ENCODE data around the gene PRRC1.
"Not testable (repeated sequence)": the region's sequence is repeated elsewhere in the genome, so short reads cannot be mapped to it uniquely, and the experiment has no call there.

Gene PRRC1

GRCh38 chr5:127536687-127537086 lies 19.2 kb downstream of the PRRC1 start:
- CTCF ChIA-PET: interaction anchor here (0.5 to 1.0 kb wide), 6 partner anchors 30 to 851 kb away, joined by 3 to 4 read pairs (median 3); no protein-coding TSS in a partner anchor
- no peak for DNase-seq (ENCODE audit: low spot score)
- POLR2A ChIA-PET (ENCODE audit: low non-redundant PET): no interaction called here

GRCh38 chr5:127540553-127540952 lies 23.1 kb downstream of the PRRC1 start:
- CTCF ChIA-PET; DNase-seq (ENCODE audit: low spot score); H3K27ac ChIP-seq; POLR2A ChIA-PET (ENCODE audit: low non-redundant PET): not testable (repeated sequence)

More at GRCh38 chr5:127536687-127537086, 19.2 kb downstream of the PRRC1 start:
- H3K27ac ChIP-seq: no peak overlapping the region
- peak; percentile 60 for TF ChIP-seq CTCF (conservative IDR thresholded peaks at IDR 0.05; ENCODE audit: low read depth)

GRCh38 chr5:127545249-127545648 lies 27.8 kb downstream of the PRRC1 start:
- H3K27ac ChIP-seq; POLR2A ChIA-PET (ENCODE audit: low non-redundant PET); CTCF ChIA-PET; DNase-seq (ENCODE audit: low spot score): not testable (repeated sequence)

GRCh38 chr5:127549551-127549950 lies 32.1 kb downstream of the PRRC1 start:
- CTCF ChIA-PET: no interaction called here
- no peak for DNase-seq (ENCODE audit: low spot score)
- POLR2A ChIA-PET (ENCODE audit: low non-redundant PET): no interaction called here
- H3K27ac ChIP-seq: no peak overlapping the region
- TF ChIP-seq CTCF (conservative IDR thresholded peaks at IDR 0.05; ENCODE audit: low read depth): no peak

GRCh38 chr5:127550652-127551409 lies 33.4 kb downstream of the PRRC1 start:
- no peak overlapping the region for H3K27ac ChIP-seq
- ChIA-PET POLR2A (ENCODE audit: low non-redundant PET) (no interaction called here), CTCF (interaction anchor here (1.1 kb wide), 1 partner anchor 13 kb away, joined by 4 read pairs; no protein-coding TSS in a partner anchor)
- TF ChIP-seq CTCF (conservative IDR thresholded peaks at IDR 0.05; ENCODE audit: low read depth): no peak
- DNase-seq (ENCODE audit: low spot score): no peak

- CTCF ChIA-PET: interaction anchor here (1.1 kb wide), 1 partner anchor 12 kb away, joined by 4 read pairs; no protein-coding TSS in a partner anchor
- TF ChIP-seq CTCF (conservative IDR thresholded peaks at IDR 0.05; ENCODE audit: low read depth): no peak
Measured at GRCh38 chr5:127551410-127552041, 34.1 kb downstream of the PRRC1 start.

GRCh38 chr5:127555826-127556225 lies 38.4 kb downstream of the PRRC1 start:
- DNase-seq (ENCODE audit: low spot score): no peak
- ChIA-PET POLR2A (ENCODE audit: low non-redundant PET) (no interaction called here), CTCF (interaction anchor here (0.6 kb wide), 1 partner anchor 8 kb away, joined by 10 read pairs; no protein-coding TSS in a partner anchor)
- no peak overlapping the region for H3K27ac ChIP-seq
- no peak for TF ChIP-seq CTCF (conservative IDR thresholded peaks at IDR 0.05; ENCODE audit: low read depth)

More at GRCh38 chr5:127551410-127552041, 34.1 kb downstream of the PRRC1 start:
- H3K27ac ChIP-seq: no peak overlapping the region
- DNase-seq (ENCODE audit: low spot score): no peak
- POLR2A ChIA-PET (ENCODE audit: low non-redundant PET): no interaction called here

Data from RWPE1 (cell line).